Nephron (organoid): ENCODE measurements around the gene PLEKHG7.

ENCODE experiments used
- H3K27ac Mint-ChIP-seq, 3 experiments: 2 replicates each; pipeline ENCODE4 v1.8.0; 2020; ENCODE audit warnings: mixed read lengths in 3 of 3, mild to moderate bottlenecking in 2 of 3, moderate library complexity in 1 of 3
- H3K27me3 Mint-ChIP-seq: 2 replicates; pipeline ENCODE4 v1.8.0; 2021; ENCODE audit warnings: low read depth, mild to moderate bottlenecking, moderate library complexity, mixed read lengths
- H3K36me3 Mint-ChIP-seq: 2 replicates; pipeline ENCODE4 v1.8.0; 2020; ENCODE audit warnings: low read depth, mixed read lengths
- H3K4me1 Mint-ChIP-seq: 2 replicates; pipeline ENCODE4 v1.8.0; 2020; ENCODE audit warnings: mixed read lengths
- H3K4me3 Mint-ChIP-seq, 3 experiments: 2 replicates each; pipeline ENCODE4 v1.8.0; 2020; ENCODE audit warnings: mild to moderate bottlenecking in 3 of 3, mixed read lengths in 3 of 3, moderate library complexity in 2 of 3
- H3K9me3 Mint-ChIP-seq: 2 replicates; pipeline ENCODE4 v1.8.0; 2020; ENCODE audit warnings: mixed read lengths
- TF ChIP-seq, protein P1 (sequence below), 3 experiments: fragments of 200-600 bp; sonication (generic); IDR thresholded peaks; one replicate each; pipeline ENCODE4 v1.5.0; 2021; ENCODE audit warnings: antibody characterized with exemption in 3 of 3; ENCODE audit not compliant: unreplicated experiment in 3 of 3

The PLEKHG7 gene

GRCh38 chr12:92733661-92734060 lies 30.9 kb downstream of the PLEKHG7 start:
- Mint-ChIP-seq H3K9me3 (no peaks in the 10 kb centered on the region), H3K36me3 (no peaks in the 10 kb centered on the region), H3K4me3 (no peak overlapping the region), H3K27ac (no peak overlapping the region), H3K27me3 (peaks cover 3% of the 10 kb centered on the region), H3K4me1 (peaks cover 52% of the 10 kb centered on the region)
- TF ChIP-seq, protein P1, sequence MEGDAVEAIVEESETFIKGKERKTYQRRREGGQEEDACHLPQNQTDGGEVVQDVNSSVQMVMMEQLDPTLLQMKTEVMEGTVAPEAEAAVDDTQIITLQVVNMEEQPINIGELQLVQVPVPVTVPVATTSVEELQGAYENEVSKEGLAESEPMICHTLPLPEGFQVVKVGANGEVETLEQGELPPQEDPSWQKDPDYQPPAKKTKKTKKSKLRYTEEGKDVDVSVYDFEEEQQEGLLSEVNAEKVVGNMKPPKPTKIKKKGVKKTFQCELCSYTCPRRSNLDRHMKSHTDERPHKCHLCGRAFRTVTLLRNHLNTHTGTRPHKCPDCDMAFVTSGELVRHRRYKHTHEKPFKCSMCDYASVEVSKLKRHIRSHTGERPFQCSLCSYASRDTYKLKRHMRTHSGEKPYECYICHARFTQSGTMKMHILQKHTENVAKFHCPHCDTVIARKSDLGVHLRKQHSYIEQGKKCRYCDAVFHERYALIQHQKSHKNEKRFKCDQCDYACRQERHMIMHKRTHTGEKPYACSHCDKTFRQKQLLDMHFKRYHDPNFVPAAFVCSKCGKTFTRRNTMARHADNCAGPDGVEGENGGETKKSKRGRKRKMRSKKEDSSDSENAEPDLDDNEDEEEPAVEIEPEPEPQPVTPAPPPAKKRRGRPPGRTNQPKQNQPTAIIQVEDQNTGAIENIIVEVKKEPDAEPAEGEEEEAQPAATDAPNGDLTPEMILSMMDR (IDR thresholded peaks at IDR 0.05; ENCODE audit: unreplicated experiment in 3 of 3), result no peak

GRCh38 chr12:92735131-92735721 lies 32.4 kb downstream of the PLEKHG7 start:
- peaks cover 51% of the 10 kb centered on the region for H3K4me1 Mint-ChIP-seq
- no peaks in the 10 kb centered on the region for H3K36me3 Mint-ChIP-seq
- no peak overlapping the region for H3K4me3 Mint-ChIP-seq
- TF ChIP-seq, protein P1 (IDR thresholded peaks at IDR 0.05; ENCODE audit: unreplicated experiment in 3 of 3), result no peak
- H3K27ac Mint-ChIP-seq, result peak overlapping the region in 2 of 3 experiments; percentile 30 to 36
- H3K9me3 Mint-ChIP-seq, result no peaks in the 10 kb centered on the region
- peaks cover 3% of the 10 kb centered on the region for H3K27me3 Mint-ChIP-seq

GRCh38 chr12:92736605-92737004 lies 33.8 kb downstream of the PLEKHG7 start:
- TF ChIP-seq, protein P1 (IDR thresholded peaks at IDR 0.05; ENCODE audit: unreplicated experiment in 3 of 3), result no peak
- no peak overlapping the region for H3K4me3 Mint-ChIP-seq
- no peaks in the 10 kb centered on the region for H3K9me3 Mint-ChIP-seq
- H3K36me3 Mint-ChIP-seq, result no peaks in the 10 kb centered on the region
- peaks cover 3% of the 10 kb centered on the region for H3K27me3 Mint-ChIP-seq
- H3K4me1 Mint-ChIP-seq, result peaks cover 50% of the 10 kb centered on the region
- no peak overlapping the region for H3K27ac Mint-ChIP-seq

DNA sequence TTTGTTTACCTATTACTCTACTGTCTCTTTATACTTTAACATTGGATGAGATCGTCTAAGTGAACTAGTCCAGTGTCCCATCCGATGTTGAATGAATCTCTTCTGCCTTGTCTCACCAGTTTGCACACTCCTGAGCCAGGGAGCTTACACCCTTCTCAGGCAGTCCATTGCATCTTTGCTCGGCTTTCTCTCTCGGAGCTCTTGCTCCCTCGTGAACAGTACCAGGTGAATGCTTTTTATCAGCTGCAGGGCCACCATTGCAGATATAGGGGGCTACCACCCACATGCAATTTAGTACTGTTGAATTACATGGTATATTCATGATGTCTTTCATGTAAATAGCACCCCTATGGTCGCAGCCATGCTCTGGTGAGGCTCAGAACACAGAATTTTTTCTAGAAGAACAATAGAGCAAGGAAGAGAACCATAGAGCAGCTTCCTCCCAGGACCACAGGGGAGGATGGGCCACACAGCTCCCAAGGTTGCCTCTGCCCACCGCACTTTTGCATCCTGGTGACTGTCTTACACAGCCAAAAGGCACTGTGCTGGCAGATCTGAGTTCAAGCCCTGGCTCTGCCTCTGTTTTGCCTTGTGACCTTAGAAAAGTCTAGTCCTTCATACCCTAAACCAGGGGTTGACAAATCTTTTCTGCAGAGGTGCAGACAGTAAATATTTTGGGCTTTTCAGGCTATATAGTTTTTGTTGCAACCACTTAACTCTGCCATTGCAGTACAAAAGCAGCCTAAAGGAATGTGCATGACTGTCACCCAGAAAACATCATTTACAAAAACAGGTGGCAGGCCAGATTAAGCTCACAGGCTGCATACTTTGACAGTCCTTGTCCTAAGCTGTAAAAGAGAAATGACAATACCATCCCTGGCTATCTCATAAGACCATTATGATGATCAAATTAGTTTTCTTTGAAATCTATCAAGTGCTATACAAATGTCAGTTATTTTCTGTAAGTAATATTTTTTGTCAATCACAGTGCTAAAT lies 35.4 kb downstream of the PLEKHG7 start:
- peak overlapping the region in 1 of 3 experiments; percentile 31 for H3K27ac Mint-ChIP-seq
- H3K9me3 Mint-ChIP-seq, result no peaks in the 10 kb centered on the region
- H3K4me1 Mint-ChIP-seq, result peaks cover 34% of the 10 kb centered on the region
- no peaks in the 10 kb centered on the region for H3K36me3 Mint-ChIP-seq
- H3K27me3 Mint-ChIP-seq, result peaks cover 3% of the 10 kb centered on the region
- H3K4me3 Mint-ChIP-seq, result peak overlapping the region in 1 of 3 experiments; percentile 24
- TF ChIP-seq, protein P1 (IDR thresholded peaks at IDR 0.05; ENCODE audit: unreplicated experiment in 3 of 3), result no peak

GRCh38 chr12:92739113-92739512 lies 36.3 kb downstream of the PLEKHG7 start:
- Mint-ChIP-seq H3K4me1 (peaks cover 33% of the 10 kb centered on the region), H3K9me3 (no peaks in the 10 kb centered on the region), H3K27ac (no peak overlapping the region), H3K27me3 (peaks cover 3% of the 10 kb centered on the region), H3K36me3 (no peaks in the 10 kb centered on the region), H3K4me3 (no peak overlapping the region)
- TF ChIP-seq, protein P1 (IDR thresholded peaks at IDR 0.05; ENCODE audit: unreplicated experiment in 3 of 3), result no peak
